Measurements from ENCODE around the gene CLIP2. TPM values are rescaled to one million over a fixed set of nuclear protein-coding genes. Genes with fewer than 3 reads are reported as not detected.

The CLIP2 gene
- total RNA-seq, 1 donor from 2014 or later: 61.7 TPM

- intact Hi-C loops (cut with micrococcal nuclease): loop anchor here (1.0 to 5.0 kb wide), 3 partner anchors 46 to 224 kb away; no protein-coding TSS in a partner anchor
- Mint-ChIP-seq H3K4me1 (peaks cover 48% of the 10 kb centered on the region), H3K36me3 (ENCODE audit: low read depth) (peaks cover 3% of the 10 kb centered on the region), H3K27me3 (no peaks in the 10 kb centered on the region), H3K9me3 (no peaks in the 10 kb centered on the region), H3K4me3 (peak overlapping the region; percentile 82), H3K27ac (no peak overlapping the region)
- CTCF ChIA-PET: interaction anchor here (0.6 to 2.8 kb wide), 6 partner anchors 36 to 127 kb away, joined by 3 to 6 read pairs (median 3); partner anchors contain the start of gene RFC2
- TF ChIP-seq CTCF (IDR thresholded peaks at IDR 0.05): no peak
- ATAC-seq (ENCODE audit: low read depth): no peak
- no peak for DNase-seq
- POLR2A ChIA-PET: interaction anchor here (0.6 to 10.8 kb wide), 6 partner anchors 20 to 326 kb away, joined by 4 to 344 read pairs (median 7); partner anchors contain the start of gene LAT2
These were observed 1.8 kb downstream of the CLIP2 start for GRCh38 chr7:74290981-74291441.

GRCh38 chr7:74291535-74291934 lies 2.3 kb downstream of the CLIP2 start:
- Mint-ChIP-seq H3K27me3 (no peaks in the 10 kb centered on the region), H3K4me3 (peak overlapping the region; percentile 82), H3K27ac (peak overlapping the region; percentile 6), H3K4me1 (peaks cover 48% of the 10 kb centered on the region), H3K9me3 (no peaks in the 10 kb centered on the region), H3K36me3 (ENCODE audit: low read depth) (peaks cover 3% of the 10 kb centered on the region)
- POLR2A ChIA-PET: interaction anchor here (0.6 to 10.8 kb wide), 3 partner anchors 21 to 326 kb away, joined by 4 to 344 read pairs (median 150); partner anchors contain the start of gene LAT2
- TF ChIP-seq CTCF (IDR thresholded peaks at IDR 0.05): no peak
- CTCF ChIA-PET: interaction anchor here (1.0 to 2.8 kb wide), 3 partner anchors 85 to 127 kb away, joined by 3 to 6 read pairs (median 6); no protein-coding TSS in a partner anchor
- DNase-seq (no peak), ATAC-seq (ENCODE audit: low read depth) (no peak)
- intact Hi-C loops (cut with micrococcal nuclease): loop anchor here (5.0 kb wide), 2 partner anchors 46 to 224 kb away; no protein-coding TSS in a partner anchor

GRCh38 chr7:74292757-74293576 lies 3.8 kb downstream of the CLIP2 start:
- no peaks in the 10 kb centered on the region for H3K9me3 Mint-ChIP-seq
- peak overlapping the region; percentile 44 for H3K4me3 Mint-ChIP-seq
- no peak for ATAC-seq (ENCODE audit: low read depth)
- no peak for TF ChIP-seq CTCF (IDR thresholded peaks at IDR 0.05)
- intact Hi-C loops (cut with micrococcal nuclease): loop anchor here (5.0 kb wide), 2 partner anchors 44 to 226 kb away; no protein-coding TSS in a partner anchor
- peaks cover 7% of the 10 kb centered on the region for H3K36me3 Mint-ChIP-seq (ENCODE audit: low read depth)
- no peak for DNase-seq
- ChIA-PET POLR2A (interaction anchor here (10.8 kb wide), 1 partner anchor 83 kb away, joined by 150 read pairs; the partner anchor contains the start of gene LAT2), CTCF (interaction anchor here (2.0 to 2.8 kb wide), 2 partner anchors 86 to 108 kb away, joined by 6 read pairs; no protein-coding TSS in a partner anchor)
- H3K27ac Mint-ChIP-seq: no peak overlapping the region
- H3K4me1 Mint-ChIP-seq: peaks cover 41% of the 10 kb centered on the region
- H3K27me3 Mint-ChIP-seq: no peaks in the 10 kb centered on the region

- Mint-ChIP-seq H3K27ac (no peak overlapping the region), H3K36me3 (ENCODE audit: low read depth) (peaks cover 7% of the 10 kb centered on the region), H3K9me3 (no peaks in the 10 kb centered on the region), H3K4me3 (peak overlapping the region; percentile 8), H3K27me3 (no peaks in the 10 kb centered on the region), H3K4me1 (peaks cover 36% of the 10 kb centered on the region)
- no peak for DNase-seq
- no peak for ATAC-seq (ENCODE audit: low read depth)
- ChIA-PET CTCF (interaction anchor here (2.8 kb wide), 1 partner anchor 87 kb away, joined by 6 read pairs; no protein-coding TSS in a partner anchor), POLR2A (interaction anchor here (0.6 to 10.8 kb wide), 3 partner anchors 14 to 115 kb away, joined by 3 to 150 read pairs (median 3); partner anchors contain the start of gene LAT2)
- intact Hi-C loops (cut with micrococcal nuclease): loop anchor here (5.0 kb wide), 2 partner anchors 44 to 226 kb away; no protein-coding TSS in a partner anchor
- TF ChIP-seq CTCF (IDR thresholded peaks at IDR 0.05): no peak
These were observed 4.3 kb downstream of the CLIP2 start for GRCh38 chr7:74293577-74293908.

Measured in activated B cell treated with CpG ODN at 0.5 μM for 24 hours (primary cell).